SK-N-SH (cell line): ENCODE measurements around the gene MEX3A. TPM values are rescaled to one million over a fixed set of nuclear protein-coding genes. Genes with fewer than 3 reads are reported as not detected.

Experiments used
- CTCF ChIA-PET: fragments of 300-600, 350-600 bp; formaldehyde crosslinking; extraction: SDS; loops from one replicate; lab custom pipeline; 2021; lab: Yijun Ruan, JAX
- POLR2A ChIA-PET: fragments of 350-600 bp; sonication (Branson Sonifier 250); formaldehyde crosslinking; extraction: SDS; loops from one replicate; lab custom pipeline; 2020; ENCODE audit warnings: antibody characterized with exemption, inconsistent platforms; lab: Yijun Ruan, JAX
- DNase-seq: peaks from one replicate; pipeline ENCODE4 v3.0.0; 2012
- H2AFZ ChIP-seq: fragments of 200-600 bp; sonication (generic); 2 replicates; pipeline ENCODE4 v1.8.1; 2016; ENCODE audit warnings: antibody characterized with exemption, mild to moderate bottlenecking, low read depth
- H3F3A ChIP-seq: fragments of 200-600 bp; sonication (generic); replicated peaks from 2 replicates; pipeline ENCODE3; 2016; ENCODE audit warnings: antibody characterized with exemption, mild to moderate bottlenecking; ENCODE audit not compliant: insufficient read depth
- H3K27ac ChIP-seq, 2 experiments: fragments of 200-500 bp in 1 of 2; fragments of 200-600 bp in 1 of 2; sonication (Bioruptor generic) in 1 of 2; sonication (generic), shearing (Covaris generic) in 1 of 2; 2 replicates each; pipeline versions ENCODE4 v1.5.1 to v1.6.1; 2014 to 2016; ENCODE audit warnings: low read depth in 2 of 2, inconsistent platforms in 1 of 2, low read length in 1 of 2, mild to moderate bottlenecking in 1 of 2, mixed read lengths in 1 of 2
- H3K27me3 ChIP-seq: fragments of 200-600 bp; sonication (generic), shearing (Covaris generic); 2 replicates; pipeline ENCODE4 v1.6.1; 2016; ENCODE audit warnings: mixed run types; ENCODE audit not compliant: insufficient read depth
- H3K36me3 ChIP-seq, 2 experiments: fragments of 200-500 bp in 1 of 2; fragments of 200-600 bp in 1 of 2; sonication (Bioruptor generic) in 1 of 2; sonication (generic) in 1 of 2; replicated peaks in 1 of 2; 2 replicates each; pipeline versions ENCODE3 to v1.5.1; 2014 to 2016; ENCODE audit warnings: low read length in 1 of 2, mild to moderate bottlenecking in 1 of 2; ENCODE audit not compliant: insufficient read depth in 2 of 2, control insufficient read depth in 1 of 2
- H3K4me1 ChIP-seq, 2 experiments: fragments of 200-500 bp in 1 of 2; fragments of 200-600 bp in 1 of 2; sonication (Bioruptor generic) in 1 of 2; sonication (generic), shearing (Covaris generic) in 1 of 2; 2 replicates each; pipeline versions ENCODE4 v1.5.1 to v1.6.1; 2014 to 2016; ENCODE audit warnings: low read depth in 1 of 2, low read length in 1 of 2, mixed run types in 1 of 2; ENCODE audit not compliant: insufficient read depth in 2 of 2, control insufficient read depth in 1 of 2
- H3K4me2 ChIP-seq: fragments of 200-600 bp; sonication (generic), shearing (Covaris generic); 2 replicates; pipeline ENCODE4 v1.6.1; 2017; ENCODE audit warnings: mixed run types
- H3K4me3 ChIP-seq, 2 experiments: fragments of 200-500 bp in 1 of 2; fragments of 200-600 bp in 1 of 2; sonication (Bioruptor generic) in 1 of 2; sonication (generic), shearing (Covaris generic) in 1 of 2; 2 replicates each; pipeline versions ENCODE4 v1.5.1 to v1.8.1; 2014 to 2016; ENCODE audit warnings: low read depth in 2 of 2, inconsistent platforms in 1 of 2, low read length in 1 of 2, mild to moderate bottlenecking in 1 of 2, mixed read lengths in 1 of 2, moderate library complexity in 1 of 2
- H3K79me2 ChIP-seq: fragments of 200-600 bp; sonication (generic); 2 replicates; pipeline ENCODE4 v1.8.1; 2017; ENCODE audit warnings: mild to moderate bottlenecking; ENCODE audit not compliant: insufficient read depth
- H3K9ac ChIP-seq: fragments of 200-600 bp; sonication (generic); 2 replicates; pipeline ENCODE4 v1.6.1; 2017; ENCODE audit warnings: mixed run types
- H3K9me2 ChIP-seq: fragments of 200-600 bp; sonication (generic); 2 replicates; pipeline ENCODE4 v1.6.1; 2017; ENCODE audit warnings: mixed run types
- H3K9me3 ChIP-seq: fragments of 200-600 bp; sonication (generic); 2 replicates; pipeline ENCODE4 v1.6.1; 2017; ENCODE audit warnings: mixed run types, mild to moderate bottlenecking, moderate library complexity
- H4K20me1 ChIP-seq: fragments of 200-600 bp; sonication (generic); 2 replicates; pipeline ENCODE4 v1.6.1; 2017; ENCODE audit warnings: mild to moderate bottlenecking, mixed run types; ENCODE audit not compliant: insufficient read depth
- ELF1 ChIP-seq: IDR thresholded peaks from 2 replicates; pipeline ENCODE4 v1.4.0; 2012
- EZH2phosphoT487 ChIP-seq: fragments of 200-600 bp; sonication (generic); IDR thresholded peaks from 2 replicates; pipeline ENCODE4 v1.6.1; 2017; ENCODE audit warnings: low read depth, mixed run types, mild to moderate bottlenecking, antibody characterized with exemption, moderate library complexity, borderline replicate concordance
- FOSL2 ChIP-seq: IDR thresholded peaks from 2 replicates; pipeline ENCODE4 v1.4.0; 2012; ENCODE audit warnings: low read depth, mild to moderate bottlenecking, moderate library complexity, borderline replicate concordance
- FOXJ3 ChIP-seq: sonication (generic); formaldehyde crosslinking; IDR thresholded peaks from 2 replicates; pipeline ENCODE4 v1.5.1; 2020; ENCODE audit warnings: mild to moderate bottlenecking, missing genetic modification reagents
- FOXM1 ChIP-seq: IDR thresholded peaks from 2 replicates; pipeline ENCODE4 v1.4.0; 2012; ENCODE audit warnings: low read depth, mild to moderate bottlenecking
- GABPA ChIP-seq: IDR thresholded peaks from 2 replicates; pipeline ENCODE4 v1.4.0; 2012; ENCODE audit warnings: low read depth, mild to moderate bottlenecking
- MAX ChIP-seq: IDR thresholded peaks from 2 replicates; pipeline ENCODE4 v1.4.0; 2012; ENCODE audit warnings: low read depth
- MXI1 ChIP-seq: IDR thresholded peaks from 2 replicates; pipeline ENCODE4 v1.6.1; 2012; ENCODE audit warnings: mild to moderate bottlenecking, low read depth, low read length, improper control_type of control experiment
- PBX3 ChIP-seq: IDR thresholded peaks from 2 replicates; pipeline ENCODE4; 2012
- POLR2AphosphoS5 ChIP-seq: IDR thresholded peaks from 2 replicates; pipeline ENCODE4 v1.6.1; 2012; ENCODE audit warnings: low read depth, low read length
- RAD21 ChIP-seq: IDR thresholded peaks from 2 replicates; pipeline ENCODE4 v1.6.1; 2012; ENCODE audit warnings: mild to moderate bottlenecking, low read length
- RCOR1 ChIP-seq: fragments of 150-350 bp; IDR thresholded peaks from 2 replicates; pipeline ENCODE4 v1.6.1; 2017; ENCODE audit warnings: antibody characterized with exemption, low read length
- RXRA ChIP-seq: IDR thresholded peaks from 2 replicates; pipeline ENCODE4 v1.4.0; 2012; ENCODE audit warnings: low read depth, mild to moderate bottlenecking, borderline replicate concordance
- SIN3A ChIP-seq: IDR thresholded peaks from 2 replicates; pipeline ENCODE4 v1.6.1; 2012; ENCODE audit warnings: low read depth, mild to moderate bottlenecking, low read length, moderate library complexity, borderline replicate concordance
- TAF1 ChIP-seq: IDR thresholded peaks from 2 replicates; pipeline ENCODE4 v1.6.1; 2012; ENCODE audit warnings: low read depth, mild to moderate bottlenecking, low read length, moderate library complexity, borderline replicate concordance
- TCF12 ChIP-seq: IDR thresholded peaks from 2 replicates; pipeline ENCODE4 v1.4.0; 2012
- TEAD4 ChIP-seq: IDR thresholded peaks from 2 replicates; pipeline ENCODE4 v1.4.0; 2012; ENCODE audit warnings: mild to moderate bottlenecking, borderline replicate concordance; ENCODE audit not compliant: insufficient read depth
- YY1 ChIP-seq: IDR thresholded peaks from 2 replicates; pipeline ENCODE4 v1.4.0; 2012; ENCODE audit warnings: low read depth, mild to moderate bottlenecking
- ZBTB33 ChIP-seq: IDR thresholded peaks from 2 replicates; pipeline ENCODE4 v1.4.0; 2012; ENCODE audit warnings: low read depth, borderline replicate concordance
- WGBS: methylation state at CpG from one replicate; pipeline ENCODE4 v1.1.6; 2017; ENCODE audit warnings: low lambda C conversion rate; 5-methylcytosine and 5-hydroxymethylcytosine counted together
- polyA plus RNA-seq, 3 experiments: library from polyadenylated mRNA; depleted of rRNA; stranded (reverse); fragments of >200 nt; gene quantifications; 2 replicates each; pipeline ENCODE4 v1.2.3, GENCODE V29; 2012
- TF ChIP-seq, protein P1 (sequence below): fragments of 150-350 bp; IDR thresholded peaks from 2 replicates; pipeline ENCODE4 v1.6.1; 2017; ENCODE audit warnings: antibody characterized with exemption, low read length, low read depth, borderline replicate concordance

Gene MEX3A
- polyA plus RNA-seq, 1 of the 3 experiments (the other 2 are of a cell fraction): 16.2 TPM

DNA sequence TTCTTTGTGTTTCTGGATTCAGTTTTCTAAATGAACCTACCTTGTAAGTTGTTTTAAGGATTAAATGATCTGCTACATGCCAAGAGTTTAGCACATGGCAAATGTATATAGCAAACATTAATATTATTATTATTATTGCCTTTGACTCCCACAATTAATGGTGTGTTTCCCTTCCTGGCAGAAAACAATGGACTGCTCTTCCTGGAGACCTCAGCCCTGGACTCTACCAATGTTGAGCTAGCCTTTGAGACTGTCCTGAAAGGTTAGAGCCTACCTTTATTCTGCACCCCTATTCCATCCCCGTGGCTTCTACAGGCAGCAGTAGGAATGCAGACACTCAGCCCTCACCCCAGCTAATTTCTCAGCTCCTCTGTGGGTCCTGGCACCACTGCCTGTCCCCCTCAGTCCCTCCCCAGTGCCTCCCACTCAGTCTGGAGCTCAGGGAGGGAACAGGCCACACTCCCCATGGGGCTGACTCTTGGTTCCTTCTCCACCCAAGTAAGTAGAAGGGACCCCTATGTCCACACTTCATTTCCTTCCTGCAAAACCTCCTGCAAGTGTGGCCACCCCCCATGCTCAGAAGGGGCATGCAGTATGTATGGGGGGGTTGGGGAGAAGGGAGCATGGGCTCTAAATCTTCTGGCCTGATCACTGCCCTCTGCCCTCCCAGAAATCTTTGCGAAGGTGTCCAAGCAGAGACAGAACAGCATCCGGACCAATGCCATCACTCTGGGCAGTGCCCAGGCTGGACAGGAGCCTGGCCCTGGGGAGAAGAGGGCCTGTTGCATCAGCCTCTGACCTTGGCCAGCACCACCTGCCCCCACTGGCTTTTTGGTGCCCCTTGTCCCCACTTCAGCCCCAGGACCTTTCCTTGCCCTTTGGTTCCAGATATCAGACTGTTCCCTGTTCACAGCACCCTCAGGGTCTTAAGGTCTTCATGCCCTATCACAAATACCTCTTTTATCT is 12.5 kb downstream of the MEX3A start:
- Histone ChIP-seq H3K4me3 (no peak overlapping the region), H3K27me3 (no peaks in the 10 kb centered on the region), H3K27ac (peak overlapping the region in 1 of 2 experiments; percentile 76; a peak in 2 of 4 replicates)
- POLR2A ChIA-PET: interaction anchor here (0.7 to 1.4 kb wide), 4 partner anchors 10 to 173 kb away, joined by 3 to 7 read pairs (median 4); partner anchors contain the start of gene SSR2
- TF ChIP-seq FOXJ3 (CRISPR knock-in tag) (no peak), ZBTB33 (no peak), SIN3A (no peak), TCF12 (no peak), RAD21 (no peak), GABPA (no peak), POLR2AphosphoS5 (no peak), YY1 (no peak), ELF1 (no peak), FOXM1 (no peak), MXI1 (no peak), FOSL2 (no peak)
- TF ChIP-seq, all 33 proteins: peak for 0
- no peak overlapping the region for H2AFZ ChIP-seq
- no peaks in the 10 kb centered on the region for H3K9me2 ChIP-seq
- no peaks in the 10 kb centered on the region for H3K9me3 ChIP-seq
- H3K9ac ChIP-seq: no peak overlapping the region
- CTCF ChIA-PET: interaction anchor here (0.6 to 1.9 kb wide), 9 partner anchors 10 to 155 kb away, joined by 3 to 7 read pairs (median 4); no protein-coding TSS in a partner anchor
- H3K79me2 ChIP-seq: peaks cover 9% of the 10 kb centered on the region
- H4K20me1 ChIP-seq: peaks cover 23% of the 10 kb centered on the region
- peaks cover 0 to 26% of the 10 kb centered on the region in 2 experiments; a peak in 2 of 4 replicates for H3K4me1 ChIP-seq
- peaks cover 37% of the 10 kb centered on the region for H3F3A ChIP-seq
- 86% methylated on average over 1 of the region's 3 CpGs for WGBS
- H3K36me3 ChIP-seq: peaks cover 5 to 22% of the 10 kb centered on the region in 2 experiments
- no peak overlapping the region for H3K4me2 ChIP-seq
- DNase-seq: no peak

- 34% methylated on average over 2 of the region's 2 CpGs for WGBS
- Histone ChIP-seq H3K27ac (no peak overlapping the region), H3K79me2 (no peaks in the 10 kb centered on the region), H3K4me1 (peaks cover 0 to 17% of the 10 kb centered on the region in 2 experiments; a peak in 1 of 4 replicates), H3K9me2 (no peaks in the 10 kb centered on the region), H3K9me3 (no peaks in the 10 kb centered on the region), H3F3A (peaks cover 23% of the 10 kb centered on the region), H3K27me3 (no peaks in the 10 kb centered on the region), H3K9ac (no peak overlapping the region), H3K36me3 (peaks cover 0 to under 1% of the 10 kb centered on the region in 2 experiments), H2AFZ (no peak overlapping the region), H4K20me1 (0 out of 2 replicates have a peak, but pooled peaks cover 6% of the 10 kb centered on the region), H3K4me3 (no peak overlapping the region), H3K4me2 (no peak overlapping the region)
- ChIA-PET POLR2A (no interaction called here), CTCF (interaction anchor here (0.9 to 5.0 kb wide), 18 partner anchors 12 to 161 kb away, joined by 3 to 45 read pairs (median 4); no protein-coding TSS in a partner anchor)
- no peak for DNase-seq
- TF ChIP-seq TCF12 (no peak), EZH2phosphoT487 (no peak), RCOR1 (no peak), SIN3A (no peak), MAX (no peak), TAF1 (no peak), TEAD4 (no peak), FOXJ3 (CRISPR knock-in tag) (no peak), RXRA (no peak), PBX3 (no peak)
- TF ChIP-seq, protein P1, sequence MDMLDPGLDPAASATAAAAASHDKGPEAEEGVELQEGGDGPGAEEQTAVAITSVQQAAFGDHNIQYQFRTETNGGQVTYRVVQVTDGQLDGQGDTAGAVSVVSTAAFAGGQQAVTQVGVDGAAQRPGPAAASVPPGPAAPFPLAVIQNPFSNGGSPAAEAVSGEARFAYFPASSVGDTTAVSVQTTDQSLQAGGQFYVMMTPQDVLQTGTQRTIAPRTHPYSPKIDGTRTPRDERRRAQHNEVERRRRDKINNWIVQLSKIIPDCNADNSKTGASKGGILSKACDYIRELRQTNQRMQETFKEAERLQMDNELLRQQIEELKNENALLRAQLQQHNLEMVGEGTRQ: no peak
Observed at GRCh38 chr1:156067262-156067661, 15.0 kb downstream of the MEX3A start.
